Prostate gland (tissue), 2 donors: ENCODE measurements around the gene AKAP9.

Experiments
- CTCF ChIP-seq, 4 experiments: fragments of 200-600 bp in 2 of 4; fragments of 450-650 bp in 2 of 4; sonication (generic) in 2 of 4; IDR thresholded peaks; 1 replicate in 3 of 4; 2 replicates in 1 of 4; pipeline ENCODE4 v1.5.1; 2016 to 2019; ENCODE audit warnings: antibody characterized with exemption in 4 of 4, mild to moderate bottlenecking in 2 of 4, moderate library complexity in 2 of 4
- POLR2AphosphoS5 ChIP-seq: sonication (generic); formaldehyde crosslinking; IDR thresholded peaks from one replicate; pipeline ENCODE4 v1.6.1; 2017; ENCODE audit warnings: antibody characterized with exemption

GRCh38 chr7:92135052-92135889 lies 194.6 kb downstream of the AKAP9 start:
- TF ChIP-seq POLR2AphosphoS5, result peak; percentile 52
- no peak for TF ChIP-seq CTCF (IDR thresholded peaks at IDR 0.05)
